ENCODE results near the gene RIMBP2. TPM values are rescaled to one million over a fixed set of nuclear protein-coding genes. Genes with fewer than 3 reads are reported as not detected.

Gene RIMBP2
- total RNA-seq, 1 experiment from 2014 or later, result 0.95 TPM

DNA sequence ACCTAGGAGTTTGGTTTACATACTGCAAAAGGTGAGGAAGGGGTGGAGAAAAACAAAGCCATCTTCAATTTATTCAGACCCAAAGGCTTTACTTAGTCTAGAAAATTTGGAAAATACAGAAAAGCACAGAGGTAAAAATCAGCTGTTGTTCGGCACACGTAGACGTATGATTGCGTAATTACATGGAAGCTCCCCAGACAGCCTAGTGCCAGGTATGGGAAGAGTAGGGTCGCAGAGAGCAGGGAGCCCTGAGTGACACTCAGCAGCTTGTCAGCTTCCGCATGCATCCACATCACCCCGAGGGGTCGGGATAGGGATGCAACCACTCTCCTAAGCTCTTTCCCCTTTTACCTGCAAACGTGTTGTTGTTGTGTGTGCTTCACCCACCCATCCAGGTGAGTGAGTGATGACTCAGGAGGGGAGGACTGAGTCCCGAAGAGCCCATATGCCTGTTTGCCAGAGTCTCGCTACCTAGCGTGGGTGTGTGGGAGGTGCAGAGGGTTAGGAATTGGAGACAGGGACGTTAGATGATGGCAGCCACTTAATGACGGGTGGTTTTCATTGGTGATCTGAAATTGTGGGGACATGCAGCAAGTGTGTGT, 358.3 kb downstream of the RIMBP2 start:
- H3K4me1 ChIP-seq (ENCODE audit: insufficient read depth, low read length, poor library complexity, severe bottlenecking), result no peaks in the 10 kb centered on the region
- POLR2A ChIA-PET (ENCODE audit: low non-redundant PET), result no interaction called here
- peaks cover 97% of the 10 kb centered on the region for H3K27me3 ChIP-seq (replicated peaks; ENCODE audit: insufficient read depth, low read depth, low read length, poor library complexity)
- no peak overlapping the region for H3K27ac ChIP-seq (ENCODE audit: low read depth, low read length, poor library complexity, severe bottlenecking)
- H3K9me3 ChIP-seq (ENCODE audit: low read depth, low read length, poor library complexity, severe bottlenecking), result no peaks in the 10 kb centered on the region
- intact Hi-C loops (cut with micrococcal nuclease; ENCODE audit: unreplicated experiment), result no loop called here
- CTCF ChIA-PET, result no interaction called here
- no peak overlapping the region for H3K4me3 ChIP-seq (ENCODE audit: low read depth, low read length, poor library complexity, severe bottlenecking)
- DNase-seq (ENCODE audit: low spot score), result no peak
- H3K36me3 ChIP-seq (ENCODE audit: insufficient read depth, low read length, poor library complexity, severe bottlenecking), result no peaks in the 10 kb centered on the region
- no TSS peak for BruUV-seq (replicated peaks)
- no peak for TF ChIP-seq EZH2 (IDR thresholded peaks at IDR 0.05; ENCODE audit: borderline replicate concordance, low read depth, low read length, poor library complexity, severe bottlenecking)
- TF ChIP-seq, protein P1, sequence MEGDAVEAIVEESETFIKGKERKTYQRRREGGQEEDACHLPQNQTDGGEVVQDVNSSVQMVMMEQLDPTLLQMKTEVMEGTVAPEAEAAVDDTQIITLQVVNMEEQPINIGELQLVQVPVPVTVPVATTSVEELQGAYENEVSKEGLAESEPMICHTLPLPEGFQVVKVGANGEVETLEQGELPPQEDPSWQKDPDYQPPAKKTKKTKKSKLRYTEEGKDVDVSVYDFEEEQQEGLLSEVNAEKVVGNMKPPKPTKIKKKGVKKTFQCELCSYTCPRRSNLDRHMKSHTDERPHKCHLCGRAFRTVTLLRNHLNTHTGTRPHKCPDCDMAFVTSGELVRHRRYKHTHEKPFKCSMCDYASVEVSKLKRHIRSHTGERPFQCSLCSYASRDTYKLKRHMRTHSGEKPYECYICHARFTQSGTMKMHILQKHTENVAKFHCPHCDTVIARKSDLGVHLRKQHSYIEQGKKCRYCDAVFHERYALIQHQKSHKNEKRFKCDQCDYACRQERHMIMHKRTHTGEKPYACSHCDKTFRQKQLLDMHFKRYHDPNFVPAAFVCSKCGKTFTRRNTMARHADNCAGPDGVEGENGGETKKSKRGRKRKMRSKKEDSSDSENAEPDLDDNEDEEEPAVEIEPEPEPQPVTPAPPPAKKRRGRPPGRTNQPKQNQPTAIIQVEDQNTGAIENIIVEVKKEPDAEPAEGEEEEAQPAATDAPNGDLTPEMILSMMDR (conservative IDR thresholded peaks at IDR 0.05; ENCODE audit: low read depth, low read length), result no peak

GRCh38 chr12:130357241-130357640, 358.9 kb downstream of the RIMBP2 start:
- ChIA-PET CTCF (no interaction called here), POLR2A (ENCODE audit: low non-redundant PET) (no interaction called here)
- H3K9me3 ChIP-seq (ENCODE audit: low read depth, low read length, poor library complexity, severe bottlenecking), result no peaks in the 10 kb centered on the region
- no peaks in the 10 kb centered on the region for H3K36me3 ChIP-seq (ENCODE audit: insufficient read depth, low read length, poor library complexity, severe bottlenecking)
- H3K4me1 ChIP-seq (ENCODE audit: insufficient read depth, low read length, poor library complexity, severe bottlenecking), result no peaks in the 10 kb centered on the region
- no peak overlapping the region for H3K4me3 ChIP-seq (ENCODE audit: low read depth, low read length, poor library complexity, severe bottlenecking)
- TF ChIP-seq, protein P1 (conservative IDR thresholded peaks at IDR 0.05; ENCODE audit: low read depth, low read length), result no peak
- no peak for TF ChIP-seq EZH2 (IDR thresholded peaks at IDR 0.05; ENCODE audit: borderline replicate concordance, low read depth, low read length, poor library complexity, severe bottlenecking)
- intact Hi-C loops (cut with micrococcal nuclease; ENCODE audit: unreplicated experiment), result no loop called here
- no peak for DNase-seq (ENCODE audit: low spot score)
- no TSS peak for BruUV-seq (replicated peaks)
- H3K27ac ChIP-seq (ENCODE audit: low read depth, low read length, poor library complexity, severe bottlenecking), result no peak overlapping the region
- peaks cover 97% of the 10 kb centered on the region for H3K27me3 ChIP-seq (replicated peaks; ENCODE audit: insufficient read depth, low read depth, low read length, poor library complexity)

DNA sequence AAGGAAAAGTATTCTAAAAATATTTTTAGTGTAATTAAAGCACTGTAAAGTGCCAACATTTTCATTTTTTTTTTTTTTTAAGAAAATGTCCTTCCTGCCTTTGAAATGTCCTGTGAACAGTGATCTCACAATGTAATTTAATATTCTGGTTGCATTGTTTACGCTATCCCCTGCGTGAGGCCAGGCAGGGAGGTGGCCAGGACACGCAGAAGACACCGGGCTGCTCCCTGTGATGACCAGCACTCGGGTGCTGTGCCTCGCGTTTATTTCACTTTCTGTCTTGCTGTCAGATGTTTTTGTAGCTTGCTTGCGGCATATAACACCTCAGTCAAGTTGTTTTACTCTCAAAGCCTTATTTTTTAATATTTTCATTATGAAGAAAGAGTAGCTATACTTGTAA, 359.9 kb downstream of the RIMBP2 start:
- no peaks in the 10 kb centered on the region for H3K9me3 ChIP-seq (ENCODE audit: low read depth, low read length, poor library complexity, severe bottlenecking)
- no peaks in the 10 kb centered on the region for H3K36me3 ChIP-seq (ENCODE audit: insufficient read depth, low read length, poor library complexity, severe bottlenecking)
- no peak overlapping the region for H3K27ac ChIP-seq (ENCODE audit: low read depth, low read length, poor library complexity, severe bottlenecking)
- intact Hi-C loops (cut with micrococcal nuclease; ENCODE audit: unreplicated experiment), result no loop called here
- no TSS peak for BruUV-seq (replicated peaks)
- POLR2A ChIA-PET (ENCODE audit: low non-redundant PET), result no interaction called here
- TF ChIP-seq EZH2 (IDR thresholded peaks at IDR 0.05; ENCODE audit: borderline replicate concordance, low read depth, low read length, poor library complexity, severe bottlenecking), result no peak
- TF ChIP-seq, protein P1 (conservative IDR thresholded peaks at IDR 0.05; ENCODE audit: low read depth, low read length), result no peak
- H3K27me3 ChIP-seq (replicated peaks; ENCODE audit: insufficient read depth, low read depth, low read length, poor library complexity), result peaks cover 97% of the 10 kb centered on the region
- CTCF ChIA-PET, result no interaction called here
- no peak for DNase-seq (ENCODE audit: low spot score)
- H3K4me3 ChIP-seq (ENCODE audit: low read depth, low read length, poor library complexity, severe bottlenecking), result no peak overlapping the region
- no peaks in the 10 kb centered on the region for H3K4me1 ChIP-seq (ENCODE audit: insufficient read depth, low read length, poor library complexity, severe bottlenecking)
